HG02884 (cell line): ENCODE data around the gene SULT4A1.

Source experiments
- ATAC-seq: cut with Tn5 transposase; IDR thresholded peaks from one replicate; pipeline ENCODE4 v1.9.1; 2021; ENCODE audit warnings: mild to moderate bottlenecking, moderate library complexity; ENCODE audit not compliant: unreplicated experiment

SULT4A1 gene

DNA sequence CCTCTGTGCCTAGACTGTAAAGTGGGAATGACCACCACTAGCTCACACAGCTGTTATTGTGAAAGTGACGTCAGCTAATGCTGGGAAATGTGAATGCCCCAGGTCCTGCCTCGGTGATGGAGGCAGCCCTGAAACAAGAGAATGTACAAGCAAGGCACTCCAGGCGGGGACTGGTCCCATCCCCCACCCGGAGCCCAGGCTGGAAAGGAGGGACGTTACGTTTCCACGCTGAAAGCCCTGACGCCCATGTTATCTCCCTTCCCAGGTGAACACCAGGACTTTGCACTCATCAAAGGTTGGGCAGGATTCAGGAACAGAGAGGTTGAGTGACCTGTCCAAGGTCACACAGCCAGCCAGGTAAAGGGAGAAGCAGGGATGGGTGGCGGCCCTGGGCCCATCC lies 784 bp downstream of the SULT4A1 start:
- no peak for ATAC-seq

DNA sequence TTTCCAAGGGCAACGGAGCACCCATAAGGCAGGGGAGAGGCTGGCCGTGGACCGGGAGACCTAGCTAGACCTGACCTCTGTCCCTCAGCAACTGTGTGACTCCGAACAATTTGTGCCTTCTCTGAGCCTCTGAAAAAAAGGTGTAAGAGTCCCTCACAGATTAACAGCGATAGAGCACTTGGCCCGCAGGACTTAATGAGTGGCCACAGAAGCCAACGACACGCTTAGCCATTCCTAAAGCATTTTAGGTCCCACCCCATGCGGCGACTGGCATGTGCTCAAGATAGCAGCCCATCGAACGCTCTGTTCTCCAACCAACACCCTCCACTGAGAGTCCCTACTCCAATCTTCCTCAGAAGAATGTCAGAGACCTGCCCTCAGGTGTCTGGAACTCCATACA lies 1.5 kb downstream of the SULT4A1 start:
- no peak for ATAC-seq

- no peak for ATAC-seq
Observed at GRCh38 chr22:43860126-43860525, 2.2 kb downstream of the SULT4A1 start.

DNA sequence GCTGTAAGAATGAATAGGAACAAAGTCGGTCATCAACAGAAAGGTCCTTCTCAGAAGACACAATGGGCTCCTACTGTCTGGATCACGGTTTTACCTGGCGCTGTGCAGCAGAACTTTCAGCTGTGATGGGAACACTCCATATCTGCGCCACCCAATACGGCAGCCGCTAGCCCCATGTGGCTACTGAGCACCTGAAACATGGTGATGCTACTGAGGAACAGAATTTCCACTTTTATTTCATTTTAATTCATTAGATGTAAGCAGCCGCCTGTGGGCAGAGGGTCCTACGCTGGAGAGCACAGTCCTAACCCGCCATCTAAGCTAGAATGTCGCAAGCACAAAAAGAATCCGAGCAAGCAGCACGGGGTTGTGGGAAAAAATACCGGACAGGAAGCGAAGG lies 2.7 kb downstream of the SULT4A1 start:
- ATAC-seq = no peak

DNA sequence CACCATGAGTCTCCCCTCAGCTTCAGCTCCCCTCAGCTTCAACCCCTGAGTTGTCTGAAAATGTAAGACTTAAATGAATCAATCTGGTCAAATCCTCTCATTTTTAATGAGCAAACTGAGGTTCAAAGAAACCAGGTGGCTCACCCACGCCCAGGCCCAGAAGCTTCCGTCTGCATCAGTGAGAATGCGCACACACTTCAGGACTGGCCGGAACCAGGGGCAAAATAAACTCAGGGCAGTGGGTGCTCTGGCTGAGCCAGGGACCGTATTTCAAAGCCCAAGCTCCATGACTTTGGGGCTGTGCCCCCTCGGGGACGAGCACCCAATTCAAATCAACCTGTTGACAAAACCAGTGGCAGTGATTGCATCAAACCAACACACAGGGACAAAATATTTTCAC lies 3.1 kb downstream of the SULT4A1 start:
- no peak for ATAC-seq

DNA sequence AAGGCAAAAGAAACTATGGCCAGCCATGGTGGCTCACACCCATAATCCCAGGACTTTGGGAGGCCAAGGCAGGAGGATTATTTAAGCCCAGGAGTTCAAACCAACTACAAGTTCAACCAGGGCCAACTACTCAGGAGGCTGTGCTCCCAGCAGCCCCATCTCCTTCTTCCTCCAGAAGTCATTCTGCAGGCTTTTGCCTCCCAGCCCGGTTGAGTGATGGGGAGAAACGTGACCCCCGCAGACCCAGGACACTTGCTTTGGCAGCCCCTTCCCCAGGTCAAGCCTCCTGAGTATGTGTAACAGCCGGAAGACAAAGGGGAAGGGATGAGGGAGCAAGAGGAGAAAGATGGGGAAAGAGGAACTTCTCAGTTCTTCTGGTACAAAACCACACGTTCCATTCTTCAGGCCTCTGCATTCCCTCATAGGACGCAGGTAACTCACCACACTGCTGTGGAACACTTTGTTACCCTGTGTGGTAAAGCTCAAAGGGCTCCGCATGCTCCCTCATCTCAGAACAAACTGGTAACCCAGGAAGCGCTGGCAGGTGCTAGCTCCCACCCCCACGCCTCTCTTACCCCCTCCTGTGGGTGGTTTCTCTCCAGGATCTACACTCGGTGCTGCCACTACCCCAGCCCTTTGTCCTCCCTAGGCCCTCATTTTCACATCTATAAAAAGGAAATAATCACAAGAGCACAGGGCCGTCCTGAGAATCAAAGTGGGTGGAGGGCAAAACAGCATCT lies 4.0 kb downstream of the SULT4A1 start:
- no peak for ATAC-seq

GRCh38 chr22:43857367-43857766 lies 4.9 kb downstream of the SULT4A1 start:
- no peak for ATAC-seq

DNA sequence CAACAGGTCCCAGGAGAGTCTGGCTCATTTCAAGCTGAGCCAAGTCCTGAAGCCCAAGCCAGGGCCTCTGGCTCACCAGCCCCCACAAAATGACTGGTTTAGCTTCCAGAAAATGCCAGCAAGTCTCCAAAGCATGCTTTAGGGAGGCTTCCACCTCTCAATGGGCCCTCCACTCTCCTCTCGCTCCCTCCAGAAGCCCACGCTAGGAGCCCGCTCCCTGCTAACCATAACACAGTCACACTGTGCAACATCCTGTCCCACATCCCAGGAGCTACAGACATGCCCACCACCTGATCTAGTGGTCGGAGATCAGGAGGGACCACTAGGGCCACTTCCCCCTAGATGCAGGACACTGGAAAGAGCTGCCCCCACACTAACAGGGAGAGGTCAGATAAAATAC lies 6.9 kb downstream of the SULT4A1 start:
- ATAC-seq = no peak

DNA sequence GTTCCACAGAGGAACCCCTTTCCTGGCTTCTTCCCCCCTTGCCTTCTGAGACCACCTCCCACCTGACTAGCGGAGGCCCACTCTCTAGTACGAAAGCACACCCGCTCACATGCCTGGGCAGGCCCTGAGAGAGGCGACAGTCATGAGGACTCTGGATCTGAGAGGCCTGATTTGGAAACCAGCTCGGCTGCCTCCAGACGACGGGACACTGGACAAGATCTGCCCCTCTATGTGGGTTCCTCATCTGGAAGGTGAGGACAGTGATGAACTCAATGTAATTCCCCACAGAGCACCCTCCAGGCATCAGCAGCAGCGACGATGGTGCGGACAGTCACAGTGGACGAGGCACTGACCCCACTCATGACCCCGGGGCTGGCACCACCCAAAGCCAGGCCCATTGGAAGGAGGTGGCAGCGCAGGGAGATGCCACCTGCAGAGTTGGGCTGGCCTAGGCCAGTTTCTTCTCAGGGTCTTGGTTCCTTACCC lies 7.5 kb downstream of the SULT4A1 start:
- ATAC-seq = no peak

GRCh38 chr22:43854121-43854785 lies 8.1 kb downstream of the SULT4A1 start:
- ATAC-seq = no peak

DNA sequence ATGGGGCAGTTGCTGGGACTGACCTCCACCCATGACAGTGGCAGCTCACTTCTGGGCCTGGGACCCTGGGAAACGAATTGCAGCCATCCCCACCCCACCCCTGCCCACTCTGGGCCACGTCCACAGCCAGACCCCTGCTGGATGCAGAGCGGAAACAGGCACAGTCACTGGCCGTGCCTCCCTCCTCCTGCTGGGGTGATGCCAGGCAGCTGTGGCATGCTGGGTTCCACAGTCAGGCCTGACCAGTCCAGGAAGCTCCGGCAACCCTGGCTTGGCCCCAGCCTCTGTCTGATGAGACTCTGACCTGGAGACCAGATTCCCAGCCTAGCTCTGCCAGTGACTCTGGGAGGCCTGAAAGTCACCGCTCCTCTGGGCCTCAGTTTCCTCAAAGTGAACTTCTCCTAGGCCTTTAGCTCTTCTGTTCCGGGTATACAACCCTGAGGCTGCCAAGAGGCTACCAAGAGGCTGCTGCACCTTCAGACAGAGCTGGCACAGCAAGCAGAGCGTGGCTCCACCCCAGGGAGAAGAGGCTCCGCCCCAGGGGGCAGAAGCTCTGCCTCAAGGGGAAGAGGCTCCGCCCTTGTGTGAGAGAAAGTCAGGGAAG lies 8.9 kb downstream of the SULT4A1 start:
- ATAC-seq = no peak

- ATAC-seq = no peak
Observed at GRCh38 chr22:43852573-43853327, 9.6 kb downstream of the SULT4A1 start.

GRCh38 chr22:43851979-43852307 lies 10.4 kb downstream of the SULT4A1 start:
- no peak for ATAC-seq

- no peak for ATAC-seq
Observed at GRCh38 chr22:43851058-43851978, 11.0 kb downstream of the SULT4A1 start.

GRCh38 chr22:43850529-43850928 lies 11.8 kb downstream of the SULT4A1 start:
- ATAC-seq = no peak

GRCh38 chr22:43849731-43850130 lies 12.6 kb downstream of the SULT4A1 start:
- no peak for ATAC-seq

DNA sequence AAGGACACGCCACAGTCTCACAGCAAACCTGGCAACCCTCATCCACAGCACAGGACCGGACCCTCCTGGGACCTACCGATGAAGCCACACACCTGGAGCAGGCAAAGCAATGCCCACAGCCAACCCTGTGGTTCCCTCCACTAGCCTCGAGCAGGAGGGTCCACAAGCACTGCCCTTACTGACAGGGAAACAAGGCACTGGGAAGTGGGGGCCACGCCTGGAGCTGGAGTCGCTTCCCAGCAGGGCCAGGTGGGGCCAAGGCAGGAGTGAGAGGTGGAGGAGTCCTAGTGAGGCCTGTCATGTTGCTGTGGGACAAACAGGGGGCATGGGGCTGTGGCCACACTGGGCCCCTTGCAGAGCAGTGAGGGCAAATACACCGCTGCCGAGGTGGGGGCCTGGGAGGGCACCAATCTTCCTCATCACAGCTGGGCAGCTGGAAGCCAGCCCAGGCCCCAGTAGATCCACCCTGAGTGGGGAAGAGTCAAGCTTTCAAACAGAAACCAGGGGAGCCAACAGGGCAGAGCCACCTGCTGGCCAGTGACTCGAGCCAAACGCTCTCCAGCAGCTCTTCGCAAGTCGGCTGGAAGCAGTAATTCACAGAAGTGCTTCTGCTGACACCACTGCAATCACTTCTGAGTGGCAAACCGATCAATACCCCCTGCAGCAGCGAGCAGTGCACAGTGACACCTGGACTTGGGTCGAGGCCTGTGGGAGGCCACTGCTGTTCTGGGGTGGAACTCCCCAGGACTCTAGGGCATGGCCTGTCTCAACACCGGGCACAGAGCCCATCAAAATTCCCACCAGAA lies 13.7 kb downstream of the SULT4A1 start:
- ATAC-seq = no peak

DNA sequence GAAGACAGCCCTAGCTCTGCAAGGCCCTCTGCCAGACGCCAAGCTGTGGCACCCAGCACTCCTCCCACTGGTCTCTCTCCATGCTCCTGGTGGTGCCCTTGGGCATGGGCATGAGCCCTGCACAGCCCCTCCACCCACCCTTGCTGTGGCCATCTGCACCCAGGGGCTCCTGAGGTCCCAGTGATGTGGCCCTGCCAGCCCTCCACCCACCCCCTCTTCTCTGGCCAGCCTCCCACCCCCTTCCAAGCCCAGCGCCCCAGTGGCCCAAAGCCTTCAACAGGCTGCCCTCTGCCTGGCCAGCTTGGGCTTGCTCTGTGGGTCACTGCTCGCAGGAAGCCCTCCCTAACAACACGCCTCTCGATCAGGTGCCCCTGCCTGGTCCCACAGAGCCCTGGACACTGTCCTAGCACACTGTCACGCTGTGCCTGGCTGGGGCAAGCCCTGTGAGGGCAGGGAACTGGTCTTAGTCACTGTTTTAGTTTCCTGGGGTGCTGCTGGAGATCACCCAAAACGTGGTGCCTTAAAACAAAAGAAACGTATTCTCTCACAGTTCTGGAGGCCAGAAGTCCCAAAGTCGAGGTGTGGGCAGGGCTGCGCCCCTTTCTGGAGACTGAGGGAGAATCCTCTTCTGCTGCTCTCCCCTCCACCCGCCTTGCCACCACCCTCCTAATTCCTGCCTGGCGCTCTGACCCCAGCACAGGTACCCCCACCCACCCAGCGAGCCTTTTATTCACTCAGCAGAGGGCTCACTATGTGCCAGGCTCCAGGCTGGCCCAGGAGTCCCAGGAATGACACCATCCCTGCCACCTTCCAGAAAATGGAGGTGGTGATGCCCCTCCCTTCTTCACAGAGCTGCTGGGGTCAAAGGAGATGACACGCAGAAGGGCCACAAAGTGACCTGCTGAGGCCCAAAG lies 14.7 kb downstream of the SULT4A1 start:
- ATAC-seq = no peak

GRCh38 chr22:43846966-43847365 lies 15.3 kb downstream of the SULT4A1 start:
- ATAC-seq = no peak
